OCI-LY3 (cell line): ENCODE measurements around the gene SYPL2.

Source experiments
- H2AFZ ChIP-seq: fragments of 200-600, 300-600 bp; shearing (Covaris generic); 2 replicates; pipeline ENCODE4 v1.6.0; 2014; ENCODE audit warnings: antibody characterized with exemption, low read depth, low read length
- H3K27ac ChIP-seq: fragments of 200-600, 300-600 bp; sonication (generic); 2 replicates; pipeline ENCODE4 v1.5.1; 2014; ENCODE audit warnings: mild to moderate bottlenecking, low read length, moderate library complexity, mixed read lengths
- H3K27me3 ChIP-seq: fragments of 200-600, 300-600 bp; sonication (generic); 2 replicates; pipeline ENCODE4 v1.6.1; 2014; ENCODE audit warnings: low read depth, low read length, mixed read lengths
- H3K36me3 ChIP-seq: fragments of 200-600, 300-600 bp; sonication (generic); replicated peaks from 2 replicates; pipeline ENCODE3; 2014; ENCODE audit warnings: low read depth, low read length, mixed read lengths
- H3K4me1 ChIP-seq: fragments of 300-600, 200-600 bp; sonication (generic); 2 replicates; pipeline ENCODE4 v1.6.1; 2014; ENCODE audit warnings: low read length, mixed read lengths
- H3K4me2 ChIP-seq: fragments of 200-600, 300-600 bp; sonication (generic); 2 replicates; pipeline ENCODE4 v1.6.1; 2014; ENCODE audit warnings: low read length, mixed read lengths
- H3K4me3 ChIP-seq: fragments of 300-600, 200-600 bp; sonication (generic); 2 replicates; pipeline ENCODE4 v1.5.1; 2014; ENCODE audit warnings: antibody characterized with exemption, mild to moderate bottlenecking, low read length, moderate library complexity
- H3K79me2 ChIP-seq: fragments of 300-600, 200-600 bp; shearing (Covaris generic); 2 replicates; pipeline ENCODE4 v1.6.1; 2014; ENCODE audit warnings: mild to moderate bottlenecking, low read length, mixed read lengths
- H3K9ac ChIP-seq: fragments of 300-600, 200-600 bp; shearing (Covaris generic); 2 replicates; pipeline ENCODE4 v1.6.0; 2014; ENCODE audit warnings: mild to moderate bottlenecking, low read length, moderate library complexity
- H3K9me3 ChIP-seq: fragments of 200-600, 300-600 bp; shearing (Covaris generic); 2 replicates; pipeline ENCODE4 v1.6.1; 2014; ENCODE audit warnings: low read length, mixed read lengths; ENCODE audit not compliant: insufficient read depth
- H4K20me1 ChIP-seq: fragments of 200-600, 300-600 bp; sonication (generic); 2 replicates; pipeline ENCODE4 v1.6.1; 2016; ENCODE audit warnings: low read length, mixed read lengths; ENCODE audit not compliant: insufficient read depth
- CTCF ChIP-seq: fragments of 200-600, 300-600 bp; sonication (generic); IDR thresholded peaks from 2 replicates; pipeline ENCODE4 v1.5.1; 2014; ENCODE audit warnings: antibody characterized with exemption, low read length, low read depth
- EZH2phosphoT487 ChIP-seq: fragments of 200-600 bp; shearing (Covaris generic); IDR thresholded peaks from 2 replicates; pipeline ENCODE4 v1.6.1; 2018; ENCODE audit warnings: antibody characterized with exemption, mixed run types, low read depth

The SYPL2 gene

GRCh38 chr1:109483672-109484518, 17.5 kb downstream of the SYPL2 start, which contains the start of gene ATXN7L2:
Gene ATXN7L2, plus strand, starts transcription at chr1:109483905. Its CDS starts 49 bp downstream, at chr1:109483954.
- Histone ChIP-seq H4K20me1 (no peaks in the 10 kb centered on the region), H3K4me3 (peak within 1 kb of the TSS; percentile 98), H3K79me2 (peaks cover 9% of the 10 kb centered on the region), H3K27me3 (no peaks in the 10 kb centered on the region), H3K4me1 (peaks cover 15% of the 10 kb centered on the region), H3K9me3 (no peaks in the 10 kb centered on the region), H3K4me2 (peak within 1 kb of the TSS; percentile 99), H3K9ac (peak within 1 kb of the TSS; percentile 90), H2AFZ (peak within 1 kb of the TSS; percentile 94), H3K36me3 (no peaks in the 10 kb centered on the region), H3K27ac (peak within 1 kb of the TSS; percentile 76)
- no peak for TF ChIP-seq EZH2phosphoT487
- no peak for TF ChIP-seq CTCF

- H3K4me1 ChIP-seq: peaks cover 15% of the 10 kb centered on the region
- peak overlapping the region; percentile 76 for H3K27ac ChIP-seq
- H3K36me3 ChIP-seq: no peaks in the 10 kb centered on the region
- H3K4me2 ChIP-seq: peak overlapping the region; percentile 99
- peak overlapping the region; percentile 71 for H2AFZ ChIP-seq
- peak overlapping the region; percentile 98 for H3K4me3 ChIP-seq
- H3K27me3 ChIP-seq: no peaks in the 10 kb centered on the region
- H3K9me3 ChIP-seq: no peaks in the 10 kb centered on the region
- no peaks in the 10 kb centered on the region for H4K20me1 ChIP-seq
- no peak for TF ChIP-seq CTCF
- TF ChIP-seq EZH2phosphoT487: no peak
- peaks cover 9% of the 10 kb centered on the region for H3K79me2 ChIP-seq
- peak overlapping the region; percentile 90 for H3K9ac ChIP-seq
Measured at GRCh38 chr1:109484519-109484975, 18.2 kb downstream of the SYPL2 start.

- peaks cover 9% of the 10 kb centered on the region for H3K79me2 ChIP-seq
- H3K9me3 ChIP-seq: no peaks in the 10 kb centered on the region
- peak overlapping the region; percentile 90 for H3K9ac ChIP-seq
- H3K27ac ChIP-seq: peak overlapping the region; percentile 76; the same call in 1 of the 2 replicates
- no peak for TF ChIP-seq CTCF
- no peak for TF ChIP-seq EZH2phosphoT487
- H3K36me3 ChIP-seq: no peaks in the 10 kb centered on the region
- H3K4me1 ChIP-seq: peaks cover 15% of the 10 kb centered on the region
- peak overlapping the region; percentile 98 for H3K4me3 ChIP-seq
- no peak overlapping the region for H2AFZ ChIP-seq
- H4K20me1 ChIP-seq: no peaks in the 10 kb centered on the region
- H3K4me2 ChIP-seq: peak overlapping the region; percentile 99
- H3K27me3 ChIP-seq: no peaks in the 10 kb centered on the region
Measured at GRCh38 chr1:109485001-109485400, 18.7 kb downstream of the SYPL2 start.

- no peaks in the 10 kb centered on the region for H4K20me1 ChIP-seq
- no peaks in the 10 kb centered on the region for H3K36me3 ChIP-seq
- no peak for TF ChIP-seq EZH2phosphoT487
- H3K27ac ChIP-seq: no peak overlapping the region
- H3K4me3 ChIP-seq: no peak overlapping the region
- H3K4me2 ChIP-seq: no peak overlapping the region
- H2AFZ ChIP-seq: no peak overlapping the region
- peaks cover 15% of the 10 kb centered on the region for H3K4me1 ChIP-seq
- no peaks in the 10 kb centered on the region for H3K9me3 ChIP-seq
- no peak overlapping the region for H3K9ac ChIP-seq
- H3K27me3 ChIP-seq: no peaks in the 10 kb centered on the region
- peaks cover 9% of the 10 kb centered on the region for H3K79me2 ChIP-seq
Measured at GRCh38 chr1:109487261-109487660, 20.9 kb downstream of the SYPL2 start.
